Measurements from ENCODE around the gene TAS2R41. TPM values are rescaled to one million over a fixed set of nuclear protein-coding genes. Genes with fewer than 3 reads are reported as not detected.

TAS2R41 gene
- total and polyA plus RNA-seq, 11 donors: not detected

- Histone ChIP-seq H3K36me3 (no peaks in the 10 kb centered on the region), H3K4me1 (no peaks in the 10 kb centered on the region), H3K9me3 (no peaks in the 10 kb centered on the region), H3K4me3 (no peak overlapping the region), H3K27me3 (peaks cover 0 to 15% (median 0%) of the 10 kb centered on the region in 9 donors), H3K27ac (no peak overlapping the region)
- intact Hi-C loops (cut with DNase I): no loop called here
- no peak for TF ChIP-seq POLR2A (IDR thresholded peaks at IDR 0.05)
- no peak for TF ChIP-seq CTCF (IDR thresholded peaks at IDR 0.05)
- DNase-seq (no peak), ATAC-seq (no peak)
- WGBS, 4 donors: 57 to 70% (median 62%) methylated on average over 3 of the region's 3 CpGs
These were observed 30.2 kb upstream of the TAS2R41 start for GRCh38 chr7:143447466-143447865.

GRCh38 chr7:143448429-143448828, 29.2 kb upstream of the TAS2R41 start:
- DNase-seq (no peak), ATAC-seq (no peak)
- WGBS, 4 donors: 85 to 91% (median 86%) methylated on average over 5 of the region's 5 CpGs
- Histone ChIP-seq H3K4me1 (no peaks in the 10 kb centered on the region), H3K27ac (no peak overlapping the region), H3K4me3 (no peak overlapping the region), H3K27me3 (peaks cover 0 to 15% (median 0%) of the 10 kb centered on the region in 9 donors), H3K9me3 (no peaks in the 10 kb centered on the region), H3K36me3 (no peaks in the 10 kb centered on the region)
- TF ChIP-seq CTCF (IDR thresholded peaks at IDR 0.05) (no peak), POLR2A (IDR thresholded peaks at IDR 0.05) (no peak)
- intact Hi-C loops (cut with DNase I): no loop called here

- DNase-seq (no peak), ATAC-seq (no peak)
- intact Hi-C loops (cut with DNase I): no loop called here
- WGBS, 4 donors: 70 to 80% (median 78%) methylated on average over 2 to 3 of the region's 3 CpGs
- no peak overlapping the region for H3K27ac ChIP-seq
- no peaks in the 10 kb centered on the region for H3K4me1 ChIP-seq
- H3K27me3 ChIP-seq: peaks cover 0 to 15% (median 0%) of the 10 kb centered on the region in 9 donors
- H3K4me3 ChIP-seq: no peak overlapping the region
- TF ChIP-seq CTCF (IDR thresholded peaks at IDR 0.05): no peak
- TF ChIP-seq POLR2A (IDR thresholded peaks at IDR 0.05): no peak
- H3K9me3 ChIP-seq: no peaks in the 10 kb centered on the region
- H3K36me3 ChIP-seq: no peaks in the 10 kb centered on the region
These were observed 27.9 kb upstream of the TAS2R41 start for GRCh38 chr7:143449793-143450192.

- no peak for DNase-seq
- ATAC-seq: no peak
- H3K9me3 ChIP-seq: no peaks in the 10 kb centered on the region
- TF ChIP-seq CTCF (IDR thresholded peaks at IDR 0.05) (no peak), POLR2A (IDR thresholded peaks at IDR 0.05) (no peak)
- H3K36me3 ChIP-seq: no peaks in the 10 kb centered on the region
- no peak overlapping the region for H3K4me3 ChIP-seq
- intact Hi-C loops (cut with DNase I): no loop called here
- no peak overlapping the region for H3K27ac ChIP-seq
- no peaks in the 10 kb centered on the region for H3K4me1 ChIP-seq
- peaks cover 0 to 15% (median 0%) of the 10 kb centered on the region in 9 donors for H3K27me3 ChIP-seq
These were observed 26.6 kb upstream of the TAS2R41 start for GRCh38 chr7:143451122-143451521.

All from heart left ventricle (tissue), 16 donors.